GM18508 (cell line): ENCODE measurements around the gene CMAS.
A peak's percentile ranks its signal among the peaks of the same experiment; 100 is the strongest.
"Not testable (repeated sequence)": the region's sequence is repeated elsewhere in the genome, so short reads cannot be mapped to it uniquely, and the experiment has no call there.

ENCODE experiments used
- ATAC-seq: cut with Tn5 transposase; IDR thresholded peaks from one replicate; pipeline ENCODE4 v1.9.1; 2021; ENCODE audit warnings: moderate number of reproducible peaks; ENCODE audit not compliant: insufficient read depth, unreplicated experiment

CMAS gene

DNA sequence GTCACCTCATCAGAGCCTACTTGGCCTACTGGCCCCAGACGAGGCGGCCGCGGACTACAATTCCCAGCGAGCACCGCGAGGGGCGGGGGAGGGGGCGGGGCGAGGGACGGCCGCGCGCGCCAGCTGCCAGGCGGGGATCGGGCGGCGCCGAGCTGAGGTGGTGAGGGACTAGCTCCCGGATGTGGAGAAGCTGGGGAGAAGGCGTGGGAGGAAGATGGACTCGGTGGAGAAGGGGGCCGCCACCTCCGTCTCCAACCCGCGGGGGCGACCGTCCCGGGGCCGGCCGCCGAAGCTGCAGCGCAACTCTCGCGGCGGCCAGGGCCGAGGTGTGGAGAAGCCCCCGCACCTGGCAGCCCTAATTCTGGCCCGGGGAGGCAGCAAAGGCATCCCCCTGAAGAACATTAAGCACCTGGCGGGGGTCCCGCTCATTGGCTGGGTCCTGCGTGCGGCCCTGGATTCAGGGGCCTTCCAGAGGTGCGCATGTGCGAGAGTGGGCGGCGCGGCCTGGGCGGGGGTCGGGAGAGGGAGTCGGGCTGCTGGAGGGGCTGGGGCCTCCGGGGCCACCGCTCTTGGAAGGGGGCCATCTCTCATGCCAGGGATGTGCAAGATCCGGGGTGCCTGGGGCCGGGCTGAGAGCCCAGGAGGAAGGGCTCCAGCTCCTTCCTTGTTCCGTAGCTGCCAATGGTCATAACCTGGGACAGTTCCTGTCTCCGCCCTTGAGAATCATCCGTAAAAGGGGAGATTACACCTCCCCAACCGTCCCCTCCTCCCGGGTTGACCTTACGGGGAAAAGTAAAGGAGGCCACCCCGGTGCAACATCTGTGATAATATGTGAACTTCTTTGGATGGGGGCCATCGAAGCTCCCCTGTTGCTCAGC, at the start of gene CMAS:
CMAS (plus strand) TSS at position 129 of the 878 bp plus-strand sequence; CDS start at position 215, 86 bp downstream.
- ATAC-seq, result peak; percentile 57

DNA sequence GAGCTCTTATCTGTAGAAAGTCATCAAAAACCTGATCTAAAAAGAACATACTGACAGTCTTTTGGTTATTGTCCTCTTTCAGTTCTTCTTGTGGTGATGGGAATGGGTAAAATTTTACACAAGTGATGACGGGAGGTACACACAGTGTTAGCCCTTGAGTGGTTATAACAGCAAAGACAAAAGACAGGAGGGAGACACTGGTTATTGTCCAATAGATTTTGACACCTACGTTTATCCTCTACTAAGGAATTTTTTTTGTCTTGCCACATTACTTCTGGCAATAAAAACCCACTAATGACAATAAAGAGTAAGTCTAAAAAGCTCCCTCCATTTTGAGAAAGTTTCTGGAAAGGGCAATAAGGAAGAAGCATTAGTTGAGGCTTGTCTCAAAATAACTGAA, 47.7 kb upstream of the CMAS start:
- ATAC-seq, result no peak

DNA sequence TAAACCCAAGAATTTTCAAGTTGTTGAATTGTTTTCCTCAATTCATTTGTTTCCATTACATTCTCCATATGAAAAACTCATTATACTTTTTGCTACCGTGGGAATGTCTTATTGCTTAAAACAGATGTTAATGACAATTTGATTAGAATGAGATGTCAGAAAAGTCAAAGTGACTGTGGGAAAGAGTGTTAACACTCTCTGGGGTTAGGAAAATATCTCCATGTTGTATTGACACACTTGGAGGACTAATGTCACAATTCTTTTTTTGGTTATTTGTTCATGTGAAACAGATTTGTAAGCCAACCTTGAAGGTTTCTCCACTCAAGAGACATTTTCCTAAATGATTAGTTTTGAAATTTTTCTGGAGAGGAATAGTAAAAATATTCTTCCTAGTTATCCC, 47.2 kb upstream of the CMAS start:
- no peak for ATAC-seq

DNA sequence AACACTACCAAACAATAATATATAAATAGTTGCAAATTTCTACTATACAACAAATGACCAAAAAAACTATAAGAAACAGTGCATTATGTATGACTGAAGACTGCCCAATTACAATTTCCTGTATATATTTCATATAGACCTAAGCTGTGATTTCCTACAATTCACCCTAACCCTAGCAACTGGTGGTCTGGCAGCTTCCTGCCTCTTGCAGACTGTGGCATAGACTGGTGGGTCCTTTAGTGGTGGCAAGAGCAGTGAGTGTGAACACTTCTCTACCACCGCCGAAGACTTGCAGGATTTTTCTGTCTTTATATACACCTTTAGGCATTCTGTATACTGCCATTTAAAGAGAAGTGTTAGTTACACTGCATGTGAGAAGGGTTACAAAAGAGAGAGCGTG, 43.6 kb upstream of the CMAS start:
- no peak for ATAC-seq

DNA sequence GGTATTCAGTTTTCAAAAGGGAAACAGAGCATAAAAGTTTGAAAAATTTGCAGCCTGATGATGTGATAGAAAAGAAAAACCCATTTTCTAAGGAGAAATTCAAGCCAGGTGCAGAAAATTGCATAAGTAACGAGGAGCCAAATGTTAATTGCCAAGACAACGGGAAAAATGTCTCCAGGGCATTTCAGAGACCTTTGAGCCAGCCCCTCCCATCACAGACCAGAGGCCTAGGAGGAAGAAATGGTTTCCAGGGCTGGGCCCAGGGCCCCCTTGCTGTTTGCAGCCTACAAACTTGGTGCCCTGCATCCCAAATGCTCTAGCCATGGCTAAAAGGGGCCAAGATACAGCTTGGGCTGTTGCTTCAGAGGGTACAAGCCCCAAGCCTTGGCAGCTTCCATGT, 38.2 kb upstream of the CMAS start:
- not testable (repeated sequence) for ATAC-seq

DNA sequence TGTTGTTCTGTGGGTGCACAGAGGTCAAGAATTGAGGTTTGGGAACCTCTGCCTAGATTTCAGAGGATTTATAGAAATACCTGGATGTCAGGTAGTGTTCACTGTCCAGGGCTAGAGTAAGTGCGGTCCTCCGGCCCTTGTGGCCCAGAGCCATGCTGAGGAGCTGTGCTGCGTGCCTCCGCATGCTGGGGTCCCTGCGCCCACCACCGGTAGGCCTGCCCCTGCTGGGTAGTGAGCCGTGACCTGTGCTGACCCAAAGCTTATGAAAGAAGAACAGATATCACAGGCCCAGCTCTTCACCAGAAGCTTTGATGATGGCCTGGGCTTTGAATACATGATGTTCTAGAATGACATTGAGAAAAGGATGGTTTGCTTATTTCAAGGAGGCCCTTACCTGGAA, 37.8 kb upstream of the CMAS start:
- no peak for ATAC-seq

GRCh38 chr12:22014041-22014782, 31.8 kb upstream of the CMAS start:
- ATAC-seq, result no peak

DNA sequence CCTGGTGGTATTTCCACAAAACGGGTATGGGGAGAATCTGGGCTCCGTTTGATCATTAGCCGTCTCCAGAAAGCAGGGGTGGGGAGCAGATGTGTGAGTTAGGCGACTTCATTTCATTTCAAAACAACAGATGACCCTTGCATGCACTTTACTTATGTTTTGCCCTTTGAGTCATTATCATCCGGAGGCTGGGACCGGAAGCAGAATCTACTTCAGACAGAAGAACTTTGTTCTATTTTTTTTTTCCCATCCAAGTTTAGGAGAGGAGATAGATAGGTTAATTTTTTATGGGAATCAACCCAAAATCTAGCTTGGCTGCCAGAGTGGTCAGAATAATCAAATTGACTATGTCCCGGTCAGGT, 31.3 kb upstream of the CMAS start:
- no peak for ATAC-seq

GRCh38 chr12:22016982-22017381, 29.0 kb upstream of the CMAS start:
- no peak for ATAC-seq

DNA sequence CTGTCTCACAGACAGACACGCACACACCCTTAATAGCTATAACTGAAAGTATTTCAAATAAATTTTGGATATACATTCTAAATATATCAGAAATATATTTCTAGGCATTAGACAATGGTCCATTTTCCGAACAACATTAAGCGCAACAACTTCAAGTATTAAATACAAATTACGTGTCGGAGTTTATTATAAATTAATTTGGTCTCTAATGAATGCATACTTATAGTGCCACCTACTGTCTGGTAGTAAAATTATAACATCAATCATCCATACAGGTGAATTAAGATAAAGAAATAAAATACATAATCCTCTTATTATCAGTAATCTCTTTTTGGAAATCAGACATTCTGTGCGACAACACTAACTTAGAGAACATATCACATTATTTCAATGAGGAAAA, 27.2 kb upstream of the CMAS start:
- no peak for ATAC-seq

DNA sequence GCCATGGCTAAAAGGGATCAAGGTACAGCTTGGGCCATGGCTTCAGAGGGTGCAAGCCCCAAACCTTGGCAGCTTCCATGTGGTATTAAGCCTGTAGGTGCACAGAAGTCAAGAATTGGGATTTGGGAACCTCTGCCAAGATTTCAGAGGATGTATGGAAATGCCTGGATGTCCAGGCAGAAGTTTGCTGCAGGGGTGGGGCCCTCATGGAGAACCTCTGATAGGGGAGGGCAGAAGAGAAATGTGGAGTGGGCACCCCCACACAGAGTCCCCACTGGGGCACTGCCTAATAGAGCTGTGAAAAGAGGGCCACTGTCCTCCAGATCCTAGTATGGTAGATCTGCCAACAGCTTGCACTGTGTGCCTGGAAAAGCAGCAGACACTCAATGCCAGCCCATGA, 22.5 kb upstream of the CMAS start:
- not testable (repeated sequence) for ATAC-seq

- no peak for ATAC-seq
These were observed 16.5 kb upstream of the CMAS start for GRCh38 chr12:22029491-22029890.

GRCh38 chr12:22029991-22030390, 16.0 kb upstream of the CMAS start:
- no peak for ATAC-seq

DNA sequence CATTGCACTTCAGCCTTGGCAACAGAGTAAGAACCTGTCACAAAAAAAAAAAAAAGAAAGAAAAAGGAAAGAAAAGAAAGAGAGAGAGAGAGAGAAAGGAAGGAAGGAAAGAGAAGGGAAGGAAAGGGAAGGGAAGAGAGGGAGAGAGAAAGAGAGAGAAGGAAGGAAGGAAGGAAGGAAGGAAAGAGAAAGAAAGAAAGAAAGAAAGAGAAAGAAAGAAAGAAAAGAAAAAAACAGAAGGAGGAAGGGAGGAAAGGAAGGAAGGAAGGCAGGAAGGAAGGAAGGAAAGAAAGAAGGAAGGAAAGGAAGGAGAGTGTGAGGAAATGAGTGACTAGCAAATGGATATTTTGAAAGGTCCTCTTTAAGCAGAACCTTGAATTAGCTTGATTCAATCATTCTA, 13.3 kb upstream of the CMAS start:
- no peak for ATAC-seq

- no peak for ATAC-seq
These were observed 11.1 kb upstream of the CMAS start for GRCh38 chr12:22034709-22035506.

DNA sequence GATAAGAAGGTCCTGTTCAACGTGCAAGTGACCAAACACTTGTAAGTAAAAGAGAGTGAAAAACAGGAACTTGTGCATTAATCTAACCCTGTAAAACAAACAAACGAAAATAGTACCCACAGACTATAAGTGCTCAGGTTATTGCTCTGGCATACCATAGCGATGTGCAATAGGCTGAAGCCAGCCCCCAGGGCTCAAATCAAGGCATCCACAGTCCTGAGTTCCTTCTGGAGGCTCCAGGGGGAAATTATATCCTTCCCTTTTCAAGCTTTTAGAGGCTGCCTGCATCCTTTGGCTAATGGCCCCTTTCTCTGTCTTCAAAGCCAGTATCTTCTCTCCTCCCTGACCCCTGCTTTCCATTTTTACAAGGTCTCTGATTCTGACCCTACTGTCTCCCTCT, 8.1 kb upstream of the CMAS start:
- no peak for ATAC-seq

DNA sequence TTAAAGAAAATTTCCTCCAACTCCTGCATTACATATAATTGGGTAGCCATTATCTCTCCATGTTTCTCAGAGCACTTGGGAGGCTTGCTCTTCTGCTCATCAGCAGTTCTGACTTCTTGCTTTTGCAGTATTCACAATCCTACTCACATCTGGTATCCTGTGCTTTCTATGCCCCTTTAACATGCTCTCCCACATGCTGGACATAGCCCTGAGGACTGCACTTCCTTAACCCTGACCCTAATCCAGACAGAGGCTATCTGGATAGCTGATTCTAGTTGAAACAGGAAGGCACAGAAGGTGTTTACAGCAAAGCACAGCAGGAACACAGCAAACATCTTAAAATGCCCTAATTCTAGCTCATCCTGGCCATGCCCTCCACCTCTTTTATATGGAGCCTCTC, 7.3 kb upstream of the CMAS start:
- ATAC-seq, result no peak

GRCh38 chr12:22039361-22039760, 6.7 kb upstream of the CMAS start:
- no peak for ATAC-seq

- ATAC-seq, result no peak
These were observed 2.9 kb upstream of the CMAS start for GRCh38 chr12:22042976-22043669.

DNA sequence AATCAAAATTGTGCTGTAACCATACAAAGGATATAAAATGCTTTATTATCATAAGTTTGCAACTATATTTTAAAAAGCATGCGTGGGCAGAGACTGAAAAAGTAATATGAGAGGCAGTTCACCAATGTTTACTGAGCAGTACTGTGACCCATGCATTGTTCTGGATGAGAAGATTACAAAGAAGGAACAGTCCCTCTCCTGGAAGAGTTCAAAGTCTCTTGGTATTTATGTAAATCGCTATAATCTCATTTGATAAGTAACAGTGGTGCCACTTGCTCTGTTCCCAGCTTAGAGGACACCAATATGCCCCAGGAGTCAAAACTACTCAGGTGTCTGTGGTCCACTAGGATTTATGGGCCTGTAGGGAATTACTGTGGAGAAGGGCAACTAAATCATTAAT, 2.1 kb upstream of the CMAS start:
- no peak for ATAC-seq
